Suprapubic skin (tissue), 4 donors: ENCODE measurements around the gene SLCO4A1.

Experiments used
- CTCF ChIP-seq, 2 donors: fragments of 200-600 bp in 1 of 2; fragments of 450-650 bp in 1 of 2; sonication (generic) in 1 of 2; IDR thresholded peaks; one replicate each; pipeline ENCODE4 v1.5.1; 2016 to 2019; ENCODE audit warnings: antibody characterized with exemption in 2 of 2, mild to moderate bottlenecking in 1 of 2, moderate library complexity in 1 of 2
- EP300 ChIP-seq: sonication (generic); formaldehyde crosslinking; IDR thresholded peaks from one replicate; pipeline ENCODE4 v1.6.1; 2017; ENCODE audit warnings: antibody characterized with exemption
- POLR2A ChIP-seq, 2 donors: fragments of 450-650 bp; IDR thresholded peaks; one replicate each; pipeline ENCODE4 v1.6.1; 2017; ENCODE audit warnings: antibody characterized with exemption in 2 of 2, mild to moderate bottlenecking in 2 of 2, moderate library complexity in 2 of 2
- POLR2AphosphoS5 ChIP-seq, 3 donors: sonication (generic); formaldehyde crosslinking; IDR thresholded peaks; one replicate each; pipeline ENCODE4 v1.6.1; 2017; ENCODE audit warnings: antibody characterized with exemption in 3 of 3

DNA sequence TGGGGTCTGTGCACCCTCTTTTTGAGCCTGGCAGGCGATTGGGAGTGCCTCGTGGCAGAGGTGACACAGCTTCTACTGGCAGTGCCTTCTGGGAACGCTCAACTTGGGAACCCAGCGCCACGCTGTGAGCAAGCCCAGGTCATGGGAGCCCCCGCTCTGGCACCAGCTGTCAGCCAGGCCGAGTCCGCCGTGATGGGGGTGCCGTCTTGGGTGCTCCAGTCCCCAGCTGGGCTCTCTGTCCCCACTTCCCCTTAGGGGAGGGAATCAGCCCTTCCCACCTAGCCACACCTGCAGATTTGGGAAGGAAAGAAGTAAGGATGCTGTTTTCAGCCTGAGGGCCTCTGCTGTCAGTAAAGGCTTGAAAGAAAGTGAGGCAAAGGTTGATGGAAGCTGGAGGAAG lies 35.4 kb downstream of the SLCO4A1 start:
- TF ChIP-seq CTCF (IDR thresholded peaks at IDR 0.05): no peak
- no peak for TF ChIP-seq EP300
- TF ChIP-seq POLR2A (IDR thresholded peaks at IDR 0.05): no peak
- no peak for TF ChIP-seq POLR2AphosphoS5 (IDR thresholded peaks at IDR 0.05)
